H1 (cell line): Measurements from ENCODE around the gene RSF1. TPM values are rescaled to one million over a fixed set of nuclear protein-coding genes. Genes with fewer than 3 reads are reported as not detected.

Experiments
- CTCF ChIA-PET: fragments of 300-600 bp; sonication (Branson Sonifier 250); formaldehyde crosslinking; loops from one replicate; lab custom pipeline; 2021; ENCODE audit not compliant: partially characterized antibody; lab: Charles Lee
- POLR2A ChIA-PET: fragments of 300-600 bp; sonication (Branson Sonifier 250); formaldehyde crosslinking; loops from one replicate; lab custom pipeline; 2021; ENCODE audit warnings: inconsistent platforms; ENCODE audit not compliant: partially characterized antibody; lab: Charles Lee
- DNase-seq, 2 experiments: peaks; one replicate each; pipeline versions ENCODE4 v3.0.0 to v3.0.0-alpha.2; 2010 to 2022; ENCODE audit warnings: low spot score in 2 of 2, low read depth in 1 of 2, mixed read lengths in 1 of 2
- FAIRE-seq: peaks from 2 replicates; lab custom pipeline; 2011; peaks lifted over from hg19 to GRCh38; lab: Jason Lieb, UNC
- H2AFZ ChIP-seq: 2 replicates; pipeline ENCODE4 v1.8.1; 2012; ENCODE audit warnings: low read length, inconsistent platforms
- H2AK5ac ChIP-seq: 2 replicates; pipeline ENCODE4 v1.6.1; 2013; ENCODE audit warnings: low read depth, low read length
- H2BK120ac ChIP-seq: replicated peaks from 2 replicates; pipeline ENCODE3; 2013; ENCODE audit warnings: low read depth, low read length, inconsistent platforms
- H2BK12ac ChIP-seq: 2 replicates; pipeline ENCODE4 v1.6.1; 2013; ENCODE audit warnings: low read depth, low read length
- H2BK15ac ChIP-seq: 2 replicates; pipeline ENCODE4 v1.6.1; 2013; ENCODE audit warnings: low read length
- H2BK20ac ChIP-seq: 2 replicates; pipeline ENCODE4 v1.6.1; 2013; ENCODE audit warnings: low read length
- H2BK5ac ChIP-seq: 2 replicates; pipeline ENCODE4 v1.6.1; 2013; ENCODE audit warnings: low read depth, low read length
- H3K14ac ChIP-seq: 2 replicates; pipeline ENCODE4 v1.6.1; 2013; ENCODE audit warnings: inconsistent platforms; ENCODE audit not compliant: insufficient read length
- H3K18ac ChIP-seq: 2 replicates; pipeline ENCODE4 v1.6.1; 2013; ENCODE audit warnings: low read length; ENCODE audit errors: extremely low read depth
- H3K23ac ChIP-seq: 2 replicates; pipeline ENCODE4 v1.6.1; 2013; ENCODE audit warnings: inconsistent platforms; ENCODE audit not compliant: insufficient read length
- H3K23me2 ChIP-seq: 2 replicates; pipeline ENCODE4 v1.6.1; 2013; ENCODE audit warnings: low read depth, low read length
- H3K27ac ChIP-seq: 2 replicates; pipeline ENCODE4 v1.6.1; 2011; ENCODE audit warnings: low read depth, low read length, inconsistent platforms
- H3K27me3 ChIP-seq, 4 experiments: replicated peaks in 1 of 4; 1 replicate in 1 of 4; 2 replicates in 3 of 4; pipeline versions ENCODE4 v1.6.1 to v1.8.1; 2011 to 2013; ENCODE audit warnings: low read length in 3 of 4, mild to moderate bottlenecking in 3 of 4, inconsistent platforms in 2 of 4, mixed read lengths in 2 of 4, moderate library complexity in 1 of 4; ENCODE audit not compliant: control insufficient read depth in 3 of 4, insufficient read depth in 3 of 4; ENCODE audit errors: extremely low read depth in 1 of 4
- H3K36me3 ChIP-seq, 4 experiments: 2 replicates each; pipeline versions ENCODE4 v1.6.1 to v1.8.1; 2011 to 2013; ENCODE audit warnings: mild to moderate bottlenecking in 4 of 4, low read length in 3 of 4, moderate library complexity in 2 of 4, control low read depth in 1 of 4, inconsistent platforms in 1 of 4; ENCODE audit not compliant: insufficient read depth in 4 of 4, control insufficient read depth in 2 of 4
- H3K4ac ChIP-seq: replicated peaks from 2 replicates; pipeline ENCODE3; 2013; ENCODE audit warnings: low read length, low read depth, mixed read lengths, inconsistent platforms; ENCODE audit not compliant: insufficient read length
- H3K4me1 ChIP-seq, 4 experiments: replicated peaks in 1 of 4; 1 replicate in 1 of 4; 2 replicates in 3 of 4; pipeline versions ENCODE4 v1.6.1 to v1.8.1; 2011 to 2013; ENCODE audit warnings: low read length in 3 of 4, inconsistent platforms in 2 of 4, mixed read lengths in 1 of 4; ENCODE audit not compliant: insufficient read depth in 4 of 4, control insufficient read depth in 3 of 4
- H3K4me2 ChIP-seq, 2 experiments: 2 replicates each; pipeline versions ENCODE4 v1.6.1 to v1.8.1; 2011 to 2013; ENCODE audit warnings: low read depth in 2 of 2, low read length in 2 of 2, control low read depth in 1 of 2, inconsistent platforms in 1 of 2, mild to moderate bottlenecking in 1 of 2; ENCODE audit not compliant: insufficient read depth in 1 of 2
- H3K4me3 ChIP-seq, 4 experiments: fragments of 200-600, 300-600 bp in 1 of 4; sonication (generic), shearing (Covaris generic), sonication (Bioruptor Twin) in 1 of 4; 2 replicates each; pipeline versions ENCODE4 v1.5.1 to v1.8.1; 2011 to 2016; ENCODE audit warnings: low read length in 4 of 4, low read depth in 3 of 4, control low read depth in 2 of 4, inconsistent platforms in 2 of 4, mild to moderate bottlenecking in 2 of 4, mixed read lengths in 1 of 4, moderate library complexity in 1 of 4; ENCODE audit not compliant: insufficient read depth in 2 of 4; ENCODE audit errors: extremely low read depth in 1 of 4
- H3K56ac ChIP-seq: replicated peaks from 2 replicates; pipeline ENCODE3; 2013; ENCODE audit warnings: low read depth, mild to moderate bottlenecking, mixed read lengths, low read length, inconsistent platforms; ENCODE audit not compliant: insufficient read length
- H3K79me1 ChIP-seq: 2 replicates; pipeline ENCODE4 v1.6.1; 2013; ENCODE audit warnings: low read depth, low read length, control low read depth
- H3K79me2 ChIP-seq, 2 experiments: 2 replicates each; pipeline versions ENCODE4 v1.6.1 to v1.8.1; 2012 to 2013; ENCODE audit warnings: low read length in 2 of 2, mild to moderate bottlenecking in 2 of 2, inconsistent platforms in 1 of 2; ENCODE audit not compliant: insufficient read depth in 2 of 2, control insufficient read depth in 1 of 2
- H3K9ac ChIP-seq, 4 experiments: replicated peaks in 1 of 4; 1 replicate in 1 of 4; 2 replicates in 3 of 4; pipeline versions ENCODE4 v1.6.1 to v1.8.1; 2011 to 2013; ENCODE audit warnings: low read depth in 3 of 4, low read length in 3 of 4, control low read depth in 2 of 4, mild to moderate bottlenecking in 2 of 4, moderate library complexity in 2 of 4, inconsistent platforms in 1 of 4; ENCODE audit errors: extremely low read depth in 1 of 4
- H3K9me3 ChIP-seq, 2 experiments: 2 replicates each; pipeline versions ENCODE4 v1.6.1 to v1.8.1; 2012 to 2013; ENCODE audit warnings: mild to moderate bottlenecking in 2 of 2, moderate library complexity in 2 of 2, control low read depth in 1 of 2, inconsistent platforms in 1 of 2, low read depth in 1 of 2, low read length in 1 of 2, mixed read lengths in 1 of 2; ENCODE audit not compliant: insufficient read depth in 2 of 2
- H4K20me1 ChIP-seq, 2 experiments: replicated peaks in 1 of 2; 2 replicates each; pipeline versions ENCODE3 to v1.8.1; 2011 to 2013; ENCODE audit warnings: inconsistent platforms in 2 of 2, low read length in 2 of 2, mild to moderate bottlenecking in 1 of 2; ENCODE audit not compliant: insufficient read depth in 2 of 2, control insufficient read depth in 1 of 2
- H4K5ac ChIP-seq: 2 replicates; pipeline ENCODE4 v1.6.1; 2013; ENCODE audit warnings: low read length, low read depth, mixed read lengths, inconsistent platforms; ENCODE audit not compliant: insufficient read length
- H4K8ac ChIP-seq: 2 replicates; pipeline ENCODE4 v1.8.0; 2013; ENCODE audit warnings: mild to moderate bottlenecking, moderate library complexity, low read length, inconsistent platforms; ENCODE audit not compliant: insufficient read depth; ENCODE audit errors: extremely low read depth
- H4K91ac ChIP-seq: replicated peaks from 2 replicates; pipeline ENCODE3; 2013; ENCODE audit warnings: low read length, mixed read lengths, inconsistent platforms; ENCODE audit not compliant: insufficient read length
- E2F6 ChIP-seq: IDR thresholded peaks from 2 replicates; pipeline ENCODE4 v1.6.1; 2012; ENCODE audit warnings: inconsistent platforms
- GTF2F1 ChIP-seq: IDR thresholded peaks from 2 replicates; pipeline ENCODE4 v1.6.1; 2012; ENCODE audit warnings: low read depth, low read length, improper control_type of control experiment, borderline replicate concordance
- RAD21 ChIP-seq, 2 experiments: IDR thresholded peaks in 1 of 2; conservative IDR thresholded peaks in 1 of 2; 2 replicates each; pipeline ENCODE4 v1.6.1; 2011; ENCODE audit warnings: low read depth in 2 of 2, low read length in 2 of 2, improper control_type of control experiment in 1 of 2, inconsistent platforms in 1 of 2, mild to moderate bottlenecking in 1 of 2, moderate library complexity in 1 of 2
- SAP30 ChIP-seq: fragments of 300-600 bp; sonication (generic); IDR thresholded peaks from 2 replicates; pipeline ENCODE4 v1.7.1; 2012; ENCODE audit warnings: low read length, moderate library complexity, mild to moderate bottlenecking, inconsistent platforms; ENCODE audit not compliant: insufficient read depth, insufficient replicate concordance
- WGBS, 2 experiments: shearing (Covaris generic) in 1 of 2; methylation state at CpG; one replicate each; pipeline versions ENCODE4 v1.1.6 to v1.1.7; 2013 to 2015; ENCODE audit warnings: low lambda C conversion rate in 2 of 2, mixed read lengths in 2 of 2, inconsistent platforms in 1 of 2, low coverage in 1 of 2, missing lambda C conversion rate in 1 of 2; ENCODE audit not compliant: insufficient replicate concordance in 2 of 2, insufficient coverage in 1 of 2, insufficient read length in 1 of 2; ENCODE audit errors: extremely low coverage in 1 of 2, missing lambda C conversion rate in 1 of 2; 5-methylcytosine and 5-hydroxymethylcytosine counted together
- polyA plus RNA-seq, 7 experiments: library from polyadenylated mRNA; depleted of rRNA in 3 of 7; stranded (reverse) in 5 of 7; unstranded in 2 of 7; fragments of >200 nt in 5 of 7; fragments of 200-250 nt in 2 of 7; gene quantifications; 1 replicate in 5 of 7; 2 replicates in 1 of 7; 4 replicates in 1 of 7; pipeline versions ENCODE4 v1.2.1 to v1.2.3, GENCODE V29; 2011 to 2013; ENCODE audit warnings: missing spikeins in 2 of 7, mixed read lengths in 2 of 7
- total RNA-seq: library from RNA; stranded (reverse); fragmentation: NEBNext Ultra II Directional; extraction: Animal tissue kit (Norgen Biotek cat#: 25700); gene quantifications from 2 replicates; pipeline ENCODE4 v1.2.1, GENCODE V29; 2021

RSF1 gene
- total and polyA plus RNA-seq, 2 of the 8 experiments (the other 6 are each of a cell fraction or from before 2014, with no cell fraction given): 17.8 to 87.9 TPM

- TF ChIP-seq RAD21 (IDR thresholded peaks at IDR 0.05 in 1 of 2, conservative IDR thresholded peaks at IDR 0.05 in 1 of 2; ENCODE audit: low read depth in 2 of 2, low read length in 2 of 2) (no peak), GTF2F1 (no peak), E2F6 (no peak), SAP30 (no peak)
- TF ChIP-seq, all 59 proteins: peak for 0
- Histone ChIP-seq H3K23me2 (no peaks in the 10 kb centered on the region), H3K9me3 (no peaks in the 10 kb centered on the region), H3K4me2 (no peak overlapping the region), H4K20me1 (peaks cover 15 to 19% of the 10 kb centered on the region in 2 experiments), H3K79me2 (peaks cover 0 to 94% of the 10 kb centered on the region in 2 experiments; a peak in 2 of 4 replicates), H2BK15ac (no peak overlapping the region), H3K14ac (no peak overlapping the region), H3K27ac (no peak overlapping the region), H2BK20ac (no peak overlapping the region), H2BK5ac (no peak overlapping the region), H3K23ac (no peak overlapping the region), H3K4me3 (no peak overlapping the region), H3K36me3 (no peaks in the 10 kb centered on the region), H3K79me1 (peaks cover 7% of the 10 kb centered on the region), H4K91ac (no peak overlapping the region), H3K4me1 (peaks cover 0 to 8% (median 3%) of the 10 kb centered on the region in 4 experiments; a peak in 5 of 7 replicates), H4K8ac (no peak overlapping the region), H2AK5ac (no peak overlapping the region), H3K56ac (no peak overlapping the region), H3K27me3 (no peaks in the 10 kb centered on the region), H4K5ac (no peak overlapping the region), H2BK120ac (no peak overlapping the region), H2BK12ac (no peak overlapping the region), H3K9ac (no peak overlapping the region), H3K18ac (no peak overlapping the region), H3K4ac (no peak overlapping the region), H2AFZ (no peak overlapping the region)
- WGBS, 2 experiments: 89% methylated on average over 3 of the region's 3 CpGs; no CpG with 5 or more reads in 1 of the 2 experiments
- DNase-seq: no peak
- ChIA-PET POLR2A (no interaction called here), CTCF (no interaction called here)
- no peak for FAIRE-seq
These were observed 36.0 kb downstream of the RSF1 start for GRCh38 chr11:77784572-77784971.
